Astrocyte (in vitro differentiated cells and primary cell): ENCODE data around the gene TNFAIP2. TPM values are rescaled to one million over a fixed set of nuclear protein-coding genes. Genes with fewer than 3 reads are reported as not detected.

Experiments used
- DNase-seq: peaks from one replicate; pipeline ENCODE4 v3.0.0-alpha.2; 2010; ENCODE audit warnings: low read depth
- FAIRE-seq: peaks from 2 replicates; lab custom pipeline; 2011; peaks lifted over from hg19 to GRCh38; lab: Jason Lieb, UNC
- H2AFZ ChIP-seq: 2 replicates; pipeline ENCODE4 v1.6.0; 2012; ENCODE audit warnings: low read depth, low read length, inconsistent platforms
- H3K27ac ChIP-seq: 2 replicates; pipeline ENCODE4 v1.5.1; 2011; ENCODE audit warnings: low read depth, low read length, inconsistent platforms
- H3K27me3 ChIP-seq: 2 replicates; pipeline ENCODE4 v1.6.0; 2011; ENCODE audit warnings: low read length, inconsistent platforms; ENCODE audit not compliant: insufficient read depth
- H3K36me3 ChIP-seq: 2 replicates; pipeline ENCODE4 v1.5.1; 2011; ENCODE audit warnings: low read length, inconsistent platforms; ENCODE audit not compliant: insufficient read depth
- H3K4me1 ChIP-seq: 2 replicates; pipeline ENCODE4 v1.5.1; 2011; ENCODE audit warnings: low read length, inconsistent platforms; ENCODE audit not compliant: insufficient read depth
- H3K4me2 ChIP-seq: 2 replicates; pipeline ENCODE4 v1.6.0; 2012; ENCODE audit warnings: low read length, inconsistent platforms
- H3K4me3 ChIP-seq: 2 replicates; pipeline ENCODE4 v1.5.1; 2011; ENCODE audit warnings: low read depth, mild to moderate bottlenecking, low read length, inconsistent platforms; ENCODE audit not compliant: insufficient read depth
- H3K79me2 ChIP-seq: 2 replicates; pipeline ENCODE4 v1.6.0; 2012; ENCODE audit warnings: mild to moderate bottlenecking, low read length, inconsistent platforms; ENCODE audit not compliant: insufficient read depth
- H3K9ac ChIP-seq: 2 replicates; pipeline ENCODE4 v1.6.0; 2012; ENCODE audit warnings: mild to moderate bottlenecking, low read length, inconsistent platforms
- H3K9me3 ChIP-seq: 2 replicates; pipeline ENCODE4 v1.5.1; 2012; ENCODE audit warnings: low read depth, mild to moderate bottlenecking, low read length, inconsistent platforms; ENCODE audit not compliant: insufficient read depth
- H4K20me1 ChIP-seq: 2 replicates; pipeline ENCODE4 v1.6.0; 2012; ENCODE audit warnings: low read length, inconsistent platforms; ENCODE audit not compliant: insufficient read depth
- H3K27ac Mint-ChIP-seq: one replicate; pipeline ENCODE4 v1.8.0; 2021; ENCODE audit warnings: mild to moderate bottlenecking, mixed read lengths; ENCODE audit not compliant: unreplicated experiment
- H3K27me3 Mint-ChIP-seq: one replicate; pipeline ENCODE4 v1.8.0; 2021; ENCODE audit warnings: low read depth, mixed read lengths; ENCODE audit not compliant: unreplicated experiment
- H3K36me3 Mint-ChIP-seq: one replicate; pipeline ENCODE4 v1.8.0; 2021; ENCODE audit warnings: low read depth, mixed read lengths; ENCODE audit not compliant: unreplicated experiment
- H3K4me1 Mint-ChIP-seq: one replicate; pipeline ENCODE4 v1.8.0; 2021; ENCODE audit warnings: low read depth, mixed read lengths; ENCODE audit not compliant: unreplicated experiment
- H3K4me3 Mint-ChIP-seq: one replicate; pipeline ENCODE4 v1.8.0; 2021; ENCODE audit warnings: mild to moderate bottlenecking, moderate library complexity, mixed read lengths; ENCODE audit not compliant: unreplicated experiment
- H3K9me3 Mint-ChIP-seq: one replicate; pipeline ENCODE4 v1.8.0; 2021; ENCODE audit warnings: mild to moderate bottlenecking, mixed read lengths; ENCODE audit not compliant: unreplicated experiment
- CTCF ChIP-seq: IDR thresholded peaks from 2 replicates; pipeline ENCODE4 v1.5.1; 2011; ENCODE audit warnings: low read depth, mild to moderate bottlenecking, inconsistent platforms, low read length, moderate library complexity; ENCODE audit not compliant: insufficient read depth
- EZH2 ChIP-seq: IDR thresholded peaks from 2 replicates; pipeline ENCODE4 v1.6.1; 2012; ENCODE audit warnings: mild to moderate bottlenecking, low read length, inconsistent platforms; ENCODE audit not compliant: insufficient read depth
- total RNA-seq: library from RNA; stranded (reverse); gene quantifications from 2 replicates; pipeline ENCODE4 v1.2.1, GENCODE V29; 2021

The TNFAIP2 gene
- total RNA-seq, 1 donor from 2014 or later = 29.5 TPM

- Histone ChIP-seq H3K79me2 (no peaks in the 10 kb centered on the region), H3K9me3 (no peaks in the 10 kb centered on the region), H3K27ac (no peak overlapping the region), H3K36me3 (no peaks in the 10 kb centered on the region), H3K4me2 (peak overlapping the region; percentile 80), H3K27me3 (no peaks in the 10 kb centered on the region), H3K4me3 (no peak overlapping the region), H4K20me1 (peaks cover 29% of the 10 kb centered on the region), H3K4me1 (peaks cover 25% of the 10 kb centered on the region), H2AFZ (peak overlapping the region; percentile 23), H3K9ac (no peak overlapping the region)
- no peaks in the 10 kb centered on the region for H3K9me3 Mint-ChIP-seq
- peaks cover 4% of the 10 kb centered on the region for H3K4me1 Mint-ChIP-seq
- peaks cover 13% of the 10 kb centered on the region for H3K27me3 Mint-ChIP-seq
- DNase-seq (peak; percentile 66), FAIRE-seq (no peak)
- TF ChIP-seq EZH2 (no peak), CTCF (no peak)
- H3K4me3 Mint-ChIP-seq = no peak overlapping the region
- peaks cover 2% of the 10 kb centered on the region for H3K36me3 Mint-ChIP-seq
- H3K27ac Mint-ChIP-seq = no peak overlapping the region
These were observed 1.2 kb upstream of the TNFAIP2 start for GRCh38 chr14:103121846-103122584.

- Mint-ChIP-seq H3K27ac (no peak overlapping the region), H3K27me3 (peaks cover 14% of the 10 kb centered on the region), H3K36me3 (peaks cover 2% of the 10 kb centered on the region), H3K4me3 (no peak overlapping the region), H3K4me1 (peaks cover 4% of the 10 kb centered on the region), H3K9me3 (no peaks in the 10 kb centered on the region)
- H3K9me3 ChIP-seq = no peaks in the 10 kb centered on the region
- H3K36me3 ChIP-seq = no peaks in the 10 kb centered on the region
- peaks cover 25% of the 10 kb centered on the region for H3K4me1 ChIP-seq
- H3K4me3 ChIP-seq = no peak overlapping the region
- H3K27ac ChIP-seq = no peak overlapping the region
- peak overlapping the region; percentile 23 for H2AFZ ChIP-seq
- H3K4me2 ChIP-seq = peak overlapping the region; percentile 80
- DNase-seq = no peak
- H3K9ac ChIP-seq = no peak overlapping the region
- H3K79me2 ChIP-seq = no peaks in the 10 kb centered on the region
- peaks cover 32% of the 10 kb centered on the region for H4K20me1 ChIP-seq
- H3K27me3 ChIP-seq = no peaks in the 10 kb centered on the region
- TF ChIP-seq EZH2 (no peak), CTCF (no peak)
- FAIRE-seq = no peak
These were observed 695 bp upstream of the TNFAIP2 start for GRCh38 chr14:103122585-103122946.
